ENCODE measurements around the gene LYST. TPM values are rescaled to one million over a fixed set of nuclear protein-coding genes. Genes with fewer than 3 reads are reported as not detected.

The LYST gene
- total and polyA plus RNA-seq, 2 of the 8 experiments (the other 6 are each of a cell fraction or from before 2014, with no cell fraction given): 0.29 to 0.58 TPM

DNA sequence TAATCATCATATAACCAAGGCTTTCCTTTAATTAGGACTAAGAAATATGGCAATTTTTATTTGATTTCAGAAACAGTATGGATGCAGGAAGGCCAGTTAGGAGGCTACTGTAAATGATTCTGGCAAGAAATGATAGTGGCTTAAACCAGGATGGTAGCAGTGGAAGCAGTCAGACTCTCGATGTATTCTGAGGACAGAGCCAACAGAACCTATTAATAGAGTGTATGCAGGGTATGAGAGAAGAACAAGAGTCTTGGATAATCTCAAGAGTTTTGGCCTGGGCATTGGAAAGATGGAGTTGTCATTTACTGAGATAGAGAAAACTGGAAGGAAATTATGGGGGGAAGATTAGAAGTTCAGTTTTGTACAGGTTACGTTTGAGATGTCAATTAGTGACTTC is 143.8 kb downstream of the LYST start (continued):
- TF ChIP-seq, protein P1, sequence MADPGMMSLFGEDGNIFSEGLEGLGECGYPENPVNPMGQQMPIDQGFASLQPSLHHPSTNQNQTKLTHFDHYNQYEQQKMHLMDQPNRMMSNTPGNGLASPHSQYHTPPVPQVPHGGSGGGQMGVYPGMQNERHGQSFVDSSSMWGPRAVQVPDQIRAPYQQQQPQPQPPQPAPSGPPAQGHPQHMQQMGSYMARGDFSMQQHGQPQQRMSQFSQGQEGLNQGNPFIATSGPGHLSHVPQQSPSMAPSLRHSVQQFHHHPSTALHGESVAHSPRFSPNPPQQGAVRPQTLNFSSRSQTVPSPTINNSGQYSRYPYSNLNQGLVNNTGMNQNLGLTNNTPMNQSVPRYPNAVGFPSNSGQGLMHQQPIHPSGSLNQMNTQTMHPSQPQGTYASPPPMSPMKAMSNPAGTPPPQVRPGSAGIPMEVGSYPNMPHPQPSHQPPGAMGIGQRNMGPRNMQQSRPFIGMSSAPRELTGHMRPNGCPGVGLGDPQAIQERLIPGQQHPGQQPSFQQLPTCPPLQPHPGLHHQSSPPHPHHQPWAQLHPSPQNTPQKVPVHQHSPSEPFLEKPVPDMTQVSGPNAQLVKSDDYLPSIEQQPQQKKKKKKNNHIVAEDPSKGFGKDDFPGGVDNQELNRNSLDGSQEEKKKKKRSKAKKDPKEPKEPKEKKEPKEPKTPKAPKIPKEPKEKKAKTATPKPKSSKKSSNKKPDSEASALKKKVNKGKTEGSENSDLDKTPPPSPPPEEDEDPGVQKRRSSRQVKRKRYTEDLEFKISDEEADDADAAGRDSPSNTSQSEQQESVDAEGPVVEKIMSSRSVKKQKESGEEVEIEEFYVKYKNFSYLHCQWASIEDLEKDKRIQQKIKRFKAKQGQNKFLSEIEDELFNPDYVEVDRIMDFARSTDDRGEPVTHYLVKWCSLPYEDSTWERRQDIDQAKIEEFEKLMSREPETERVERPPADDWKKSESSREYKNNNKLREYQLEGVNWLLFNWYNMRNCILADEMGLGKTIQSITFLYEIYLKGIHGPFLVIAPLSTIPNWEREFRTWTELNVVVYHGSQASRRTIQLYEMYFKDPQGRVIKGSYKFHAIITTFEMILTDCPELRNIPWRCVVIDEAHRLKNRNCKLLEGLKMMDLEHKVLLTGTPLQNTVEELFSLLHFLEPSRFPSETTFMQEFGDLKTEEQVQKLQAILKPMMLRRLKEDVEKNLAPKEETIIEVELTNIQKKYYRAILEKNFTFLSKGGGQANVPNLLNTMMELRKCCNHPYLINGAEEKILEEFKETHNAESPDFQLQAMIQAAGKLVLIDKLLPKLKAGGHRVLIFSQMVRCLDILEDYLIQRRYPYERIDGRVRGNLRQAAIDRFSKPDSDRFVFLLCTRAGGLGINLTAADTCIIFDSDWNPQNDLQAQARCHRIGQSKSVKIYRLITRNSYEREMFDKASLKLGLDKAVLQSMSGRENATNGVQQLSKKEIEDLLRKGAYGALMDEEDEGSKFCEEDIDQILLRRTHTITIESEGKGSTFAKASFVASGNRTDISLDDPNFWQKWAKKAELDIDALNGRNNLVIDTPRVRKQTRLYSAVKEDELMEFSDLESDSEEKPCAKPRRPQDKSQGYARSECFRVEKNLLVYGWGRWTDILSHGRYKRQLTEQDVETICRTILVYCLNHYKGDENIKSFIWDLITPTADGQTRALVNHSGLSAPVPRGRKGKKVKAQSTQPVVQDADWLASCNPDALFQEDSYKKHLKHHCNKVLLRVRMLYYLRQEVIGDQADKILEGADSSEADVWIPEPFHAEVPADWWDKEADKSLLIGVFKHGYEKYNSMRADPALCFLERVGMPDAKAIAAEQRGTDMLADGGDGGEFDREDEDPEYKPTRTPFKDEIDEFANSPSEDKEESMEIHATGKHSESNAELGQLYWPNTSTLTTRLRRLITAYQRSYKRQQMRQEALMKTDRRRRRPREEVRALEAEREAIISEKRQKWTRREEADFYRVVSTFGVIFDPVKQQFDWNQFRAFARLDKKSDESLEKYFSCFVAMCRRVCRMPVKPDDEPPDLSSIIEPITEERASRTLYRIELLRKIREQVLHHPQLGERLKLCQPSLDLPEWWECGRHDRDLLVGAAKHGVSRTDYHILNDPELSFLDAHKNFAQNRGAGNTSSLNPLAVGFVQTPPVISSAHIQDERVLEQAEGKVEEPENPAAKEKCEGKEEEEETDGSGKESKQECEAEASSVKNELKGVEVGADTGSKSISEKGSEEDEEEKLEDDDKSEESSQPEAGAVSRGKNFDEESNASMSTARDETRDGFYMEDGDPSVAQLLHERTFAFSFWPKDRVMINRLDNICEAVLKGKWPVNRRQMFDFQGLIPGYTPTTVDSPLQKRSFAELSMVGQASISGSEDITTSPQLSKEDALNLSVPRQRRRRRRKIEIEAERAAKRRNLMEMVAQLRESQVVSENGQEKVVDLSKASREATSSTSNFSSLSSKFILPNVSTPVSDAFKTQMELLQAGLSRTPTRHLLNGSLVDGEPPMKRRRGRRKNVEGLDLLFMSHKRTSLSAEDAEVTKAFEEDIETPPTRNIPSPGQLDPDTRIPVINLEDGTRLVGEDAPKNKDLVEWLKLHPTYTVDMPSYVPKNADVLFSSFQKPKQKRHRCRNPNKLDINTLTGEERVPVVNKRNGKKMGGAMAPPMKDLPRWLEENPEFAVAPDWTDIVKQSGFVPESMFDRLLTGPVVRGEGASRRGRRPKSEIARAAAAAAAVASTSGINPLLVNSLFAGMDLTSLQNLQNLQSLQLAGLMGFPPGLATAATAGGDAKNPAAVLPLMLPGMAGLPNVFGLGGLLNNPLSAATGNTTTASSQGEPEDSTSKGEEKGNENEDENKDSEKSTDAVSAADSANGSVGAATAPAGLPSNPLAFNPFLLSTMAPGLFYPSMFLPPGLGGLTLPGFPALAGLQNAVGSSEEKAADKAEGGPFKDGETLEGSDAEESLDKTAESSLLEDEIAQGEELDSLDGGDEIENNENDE (IDR thresholded peaks at IDR 0.05; ENCODE audit: insufficient replicate concordance, low read length): no peak
- TF ChIP-seq, protein P2, sequence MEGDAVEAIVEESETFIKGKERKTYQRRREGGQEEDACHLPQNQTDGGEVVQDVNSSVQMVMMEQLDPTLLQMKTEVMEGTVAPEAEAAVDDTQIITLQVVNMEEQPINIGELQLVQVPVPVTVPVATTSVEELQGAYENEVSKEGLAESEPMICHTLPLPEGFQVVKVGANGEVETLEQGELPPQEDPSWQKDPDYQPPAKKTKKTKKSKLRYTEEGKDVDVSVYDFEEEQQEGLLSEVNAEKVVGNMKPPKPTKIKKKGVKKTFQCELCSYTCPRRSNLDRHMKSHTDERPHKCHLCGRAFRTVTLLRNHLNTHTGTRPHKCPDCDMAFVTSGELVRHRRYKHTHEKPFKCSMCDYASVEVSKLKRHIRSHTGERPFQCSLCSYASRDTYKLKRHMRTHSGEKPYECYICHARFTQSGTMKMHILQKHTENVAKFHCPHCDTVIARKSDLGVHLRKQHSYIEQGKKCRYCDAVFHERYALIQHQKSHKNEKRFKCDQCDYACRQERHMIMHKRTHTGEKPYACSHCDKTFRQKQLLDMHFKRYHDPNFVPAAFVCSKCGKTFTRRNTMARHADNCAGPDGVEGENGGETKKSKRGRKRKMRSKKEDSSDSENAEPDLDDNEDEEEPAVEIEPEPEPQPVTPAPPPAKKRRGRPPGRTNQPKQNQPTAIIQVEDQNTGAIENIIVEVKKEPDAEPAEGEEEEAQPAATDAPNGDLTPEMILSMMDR (IDR thresholded peaks at IDR 0.05; ENCODE audit: control extremely low read depth in 1 of 3, insufficient read depth in 1 of 3, low read depth in 1 of 3, low read length in 3 of 3): no peak
- TF ChIP-seq BCL11A (IDR thresholded peaks at IDR 0.05; ENCODE audit: low read depth in 2 of 2, low read length in 2 of 2) (no peak), JUN (IDR thresholded peaks at IDR 0.05; ENCODE audit: low read depth, low read length) (no peak), YY1 (IDR thresholded peaks at IDR 0.05; ENCODE audit: low read depth, low read length) (no peak), HDAC6 (IDR thresholded peaks at IDR 0.05; ENCODE audit: low read depth, low read length) (no peak), RAD21 (IDR thresholded peaks at IDR 0.05 in 1 of 2, conservative IDR thresholded peaks at IDR 0.05 in 1 of 2; ENCODE audit: low read depth in 2 of 2, low read length in 2 of 2) (no peak), TEAD4 (IDR thresholded peaks at IDR 0.05; ENCODE audit: low read depth, low read length) (no peak), RFX5 (IDR thresholded peaks at IDR 0.05; ENCODE audit: borderline replicate concordance, low read depth, low read length) (no peak)

Data from H1 (cell line).